HCT116 (cell line): ENCODE measurements around the gene TEX2. TPM values are rescaled to one million over a fixed set of nuclear protein-coding genes. Genes with fewer than 3 reads are reported as not detected.

ENCODE experiments used
- ATAC-seq: fragments of 200-7000 bp; cut with Tn5 transposase; 2 replicates; pipeline ENCODE4 v1.9.1; 2020; ENCODE audit warnings: mild to moderate bottlenecking, moderate library complexity
- BruUV-seq: library from RNA; stranded (reverse); fragments of 400-500 nt; replicated peaks from 2 replicates; lab custom pipeline; 2021; lab: Mats Ljungman, UMichigan
- CTCF ChIA-PET: fragments of 300-600 bp; sonication (Branson Sonifier 250); formaldehyde crosslinking; loops from one replicate; lab custom pipeline; 2021; ENCODE audit warnings: antibody characterized with exemption; lab: Charles Lee
- POLR2A ChIA-PET: fragments of 300-600, 350-600 bp; sonication (Branson Sonifier 250); formaldehyde crosslinking; loops from one replicate; lab custom pipeline; 2021; ENCODE audit warnings: antibody characterized with exemption; lab: Charles Lee
- RAD21 ChIA-PET, 2 experiments: fragments of 300-600 bp; sonication (Branson Sonifier 250); formaldehyde crosslinking; loops; one replicate each; lab custom pipeline; 2023; ENCODE audit warnings: low total read pairs in 2 of 2; ENCODE audit not compliant: uncharacterized antibody in 2 of 2, unreplicated experiment in 2 of 2, low non-redundant PET in 1 of 2; lab: Charles Lee
- DNase-seq: peaks from one replicate; pipeline ENCODE4 v3.0.0-alpha.2; 2010; ENCODE audit warnings: low read depth, low spot score
- H2AFZ ChIP-seq: fragments of 200-600 bp; shearing (Covaris generic), sonication (generic); 2 replicates; pipeline ENCODE4 v1.6.1; 2017; ENCODE audit warnings: low read depth, mixed run types, mixed read lengths, antibody characterized with exemption, low read length; ENCODE audit not compliant: poor library complexity, severe bottlenecking
- H3K27ac ChIP-seq: 2 replicates; pipeline ENCODE4 v1.5.1; 2012; ENCODE audit warnings: low read depth, low read length
- H3K27me3 ChIP-seq: fragments of 200-600 bp; sonication (generic); 2 replicates; pipeline ENCODE4 v1.6.1; 2016; ENCODE audit warnings: mixed run types, low read length, mixed read lengths; ENCODE audit not compliant: insufficient read depth
- H3K36me3 ChIP-seq, 2 experiments: fragments of 200-500 bp in 1 of 2; fragments of 200-600 bp in 1 of 2; sonication (Bioruptor generic) in 1 of 2; sonication (generic) in 1 of 2; 2 replicates each; pipeline versions ENCODE4 v1.5.1 to v1.6.1; 2014 to 2016; ENCODE audit warnings: low read length in 2 of 2, inconsistent platforms in 1 of 2, mixed read lengths in 1 of 2, mixed run types in 1 of 2; ENCODE audit not compliant: insufficient read depth in 2 of 2, control insufficient read depth in 1 of 2
- H3K4me1 ChIP-seq, 2 experiments: fragments of 200-600 bp in 1 of 2; sonication (generic) in 1 of 2; 2 replicates each; pipeline versions ENCODE4 v1.5.1 to v1.6.1; 2012 to 2017; ENCODE audit warnings: low read length in 2 of 2, inconsistent platforms in 1 of 2, mild to moderate bottlenecking in 1 of 2, mixed read lengths in 1 of 2, mixed run types in 1 of 2, moderate library complexity in 1 of 2; ENCODE audit not compliant: insufficient read depth in 2 of 2, control insufficient read depth in 1 of 2
- H3K4me2 ChIP-seq: fragments of 200-600 bp; sonication (generic); 2 replicates; pipeline ENCODE4 v1.6.1; 2017; ENCODE audit warnings: mixed run types, low read length, mixed read lengths
- H3K4me3 ChIP-seq, 2 experiments: fragments of 200-600 bp in 1 of 2; sonication (generic) in 1 of 2; replicated peaks in 1 of 2; 2 replicates each; pipeline ENCODE4 v1.5.1; 2011 to 2016; ENCODE audit warnings: low read length in 2 of 2, control low read depth in 1 of 2, low read depth in 1 of 2, mild to moderate bottlenecking in 1 of 2, mixed read lengths in 1 of 2, mixed run types in 1 of 2
- H3K79me2 ChIP-seq: fragments of 200-600 bp; sonication (generic); 2 replicates; pipeline ENCODE4 v1.6.1; 2017; ENCODE audit warnings: mild to moderate bottlenecking, mixed run types, low read length, moderate library complexity, mixed read lengths; ENCODE audit not compliant: insufficient read depth
- H3K9ac ChIP-seq: fragments of 200-600 bp; sonication (generic); 2 replicates; pipeline ENCODE4 v1.6.1; 2016; ENCODE audit warnings: low read length, mixed read lengths
- H3K9me2 ChIP-seq: fragments of 200-600 bp; sonication (generic), shearing (Covaris generic); 2 replicates; pipeline ENCODE4 v1.6.1; 2017; ENCODE audit warnings: mixed run types, mild to moderate bottlenecking, moderate library complexity; ENCODE audit not compliant: insufficient read depth
- H3K9me3 ChIP-seq, 2 experiments: fragments of 200-500 bp in 1 of 2; fragments of 200-600 bp in 1 of 2; sonication (Bioruptor generic) in 1 of 2; sonication (generic) in 1 of 2; 2 replicates each; pipeline ENCODE4 v1.6.1; 2014 to 2017; ENCODE audit warnings: low read length in 2 of 2, mixed read lengths in 2 of 2, inconsistent platforms in 1 of 2, low read depth in 1 of 2, mild to moderate bottlenecking in 1 of 2, mixed run types in 1 of 2, moderate library complexity in 1 of 2; ENCODE audit not compliant: control insufficient read depth in 1 of 2, insufficient read depth in 1 of 2
- H4K20me1 ChIP-seq: fragments of 200-600 bp; sonication (generic), shearing (Covaris generic); 2 replicates; pipeline ENCODE4 v1.6.1; 2017; ENCODE audit warnings: mixed run types, mild to moderate bottlenecking, moderate library complexity; ENCODE audit not compliant: insufficient read depth
- CBX3 ChIP-seq: IDR thresholded peaks from 2 replicates; pipeline ENCODE4 v1.6.1; 2012; ENCODE audit warnings: low read depth
- CEBPB ChIP-seq: IDR thresholded peaks from 2 replicates; pipeline ENCODE4 v1.6.1; 2012; ENCODE audit warnings: low read depth
- EGR1 ChIP-seq: IDR thresholded peaks from 2 replicates; pipeline ENCODE4 v1.6.1; 2012; ENCODE audit warnings: low read depth
- ELF1 ChIP-seq: IDR thresholded peaks from 2 replicates; pipeline ENCODE4 v1.6.1; 2012; ENCODE audit warnings: low read depth, borderline replicate concordance
- EZH2 ChIP-seq: fragments of 200-600 bp; sonication (generic); IDR thresholded peaks from 2 replicates; pipeline ENCODE4 v1.6.1; 2017; ENCODE audit warnings: antibody characterized with exemption, mixed run types
- EZH2phosphoT487 ChIP-seq: fragments of 200-600 bp; IDR thresholded peaks from 2 replicates; pipeline ENCODE4 v1.6.1; 2018; ENCODE audit warnings: antibody characterized with exemption, borderline replicate concordance
- JUND ChIP-seq: IDR thresholded peaks from 2 replicates; pipeline ENCODE4 v1.6.1; 2012
- POLR2A ChIP-seq: IDR thresholded peaks from 2 replicates; pipeline ENCODE4 v1.7.0; 2011; ENCODE audit warnings: borderline replicate concordance; ENCODE audit not compliant: insufficient read depth, insufficient read length; ENCODE audit errors: extremely low read depth
- POLR2AphosphoS5 ChIP-seq: IDR thresholded peaks from 2 replicates; pipeline ENCODE4 v1.6.1; 2011; ENCODE audit warnings: mild to moderate bottlenecking, low read depth, low read length, moderate library complexity
- RAD21 ChIP-seq: IDR thresholded peaks from 2 replicates; pipeline ENCODE4 v1.6.1; 2012; ENCODE audit warnings: low read depth, mild to moderate bottlenecking
- SIN3A ChIP-seq: IDR thresholded peaks from 2 replicates; pipeline ENCODE4 v1.6.1; 2012; ENCODE audit warnings: low read depth
- SRF ChIP-seq: IDR thresholded peaks from 2 replicates; pipeline ENCODE4 v1.6.1; 2012; ENCODE audit warnings: low read depth
- TCF7L2 ChIP-seq: IDR thresholded peaks from 2 replicates; pipeline ENCODE4 v1.7.0; 2011; ENCODE audit warnings: borderline replicate concordance, inconsistent platforms; ENCODE audit not compliant: insufficient read depth, insufficient read length; ENCODE audit errors: extremely low read depth
- YY1 ChIP-seq: IDR thresholded peaks from 2 replicates; pipeline ENCODE4 v1.6.1; 2011; ENCODE audit warnings: low read length, low read depth, moderate library complexity, mild to moderate bottlenecking; ENCODE audit not compliant: insufficient replicate concordance; ENCODE audit errors: extremely low read depth
- ZFX ChIP-seq: fragments of 450-650 bp; IDR thresholded peaks from 2 replicates; pipeline ENCODE4 v1.6.1; 2017
- intact Hi-C: fragments of 100-400 bp; cut with micrococcal nuclease; formaldehyde crosslinking; loops from 2 replicates; pipeline ENCODE4 v1.10.0; 2022
- total RNA-seq: library from RNA; stranded (reverse); gene quantifications from one replicate; pipeline ENCODE4 v1.2.1, GENCODE V29; 2021; ENCODE audit not compliant: unreplicated experiment
- TF ChIP-seq, protein P1 (sequence below): IDR thresholded peaks from 2 replicates; pipeline ENCODE4 v1.6.1; 2012
- TF ChIP-seq, protein P2 (sequence below): IDR thresholded peaks from 2 replicates; pipeline ENCODE4 v1.6.1; 2011; ENCODE audit warnings: mild to moderate bottlenecking, low read length, moderate library complexity; ENCODE audit not compliant: insufficient replicate concordance; ENCODE audit errors: extremely low read depth
- TF ChIP-seq, protein P3 (sequence below): IDR thresholded peaks from 2 replicates; pipeline ENCODE4 v1.6.1; 2012
- TF ChIP-seq, protein P4 (sequence below): IDR thresholded peaks from 2 replicates; pipeline ENCODE4 v1.6.1; 2012; ENCODE audit warnings: low read depth

The TEX2 gene
- total RNA-seq, 1 experiment from 2014 or later = 24.6 TPM

DNA sequence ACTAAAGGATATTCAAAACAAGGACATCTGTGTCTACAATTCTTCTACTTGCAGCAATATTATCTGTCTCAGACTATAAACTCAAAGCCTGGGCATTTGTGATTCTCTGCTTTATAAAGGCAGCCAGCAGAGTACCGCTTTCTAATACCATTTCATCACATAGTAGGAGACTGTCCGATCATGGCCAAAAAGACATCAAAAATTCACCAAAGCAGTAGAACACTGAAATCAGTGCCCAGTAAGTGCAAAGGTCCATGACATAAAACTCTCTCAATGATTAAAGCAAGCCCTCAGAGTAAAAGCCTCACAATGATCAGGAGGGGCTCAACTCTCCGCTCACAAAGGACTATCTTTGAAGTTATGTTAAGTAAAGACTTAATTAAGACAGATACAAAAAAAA is 156.1 kb downstream of the TEX2 start:
- Histone ChIP-seq H3K9me2 (no peaks in the 10 kb centered on the region), H4K20me1 (no peaks in the 10 kb centered on the region), H3K4me1 (peaks cover 24 to 46% of the 10 kb centered on the region in 2 experiments), H3K9ac (no peak overlapping the region), H3K9me3 (no peaks in the 10 kb centered on the region), H3K4me3 (no peak overlapping the region), H3K79me2 (peaks cover 9% of the 10 kb centered on the region; the same call in 1 of the 2 replicates), H3K4me2 (no peak overlapping the region), H2AFZ (no peak overlapping the region), H3K27ac (no peak overlapping the region), H3K27me3 (no peaks in the 10 kb centered on the region), H3K36me3 (no peaks in the 10 kb centered on the region)
- BruUV-seq = no TSS peak
- TF ChIP-seq POLR2AphosphoS5 = no peak
- no peak for TF ChIP-seq JUND
- no peak for TF ChIP-seq ELF1
- TF ChIP-seq, protein P1, sequence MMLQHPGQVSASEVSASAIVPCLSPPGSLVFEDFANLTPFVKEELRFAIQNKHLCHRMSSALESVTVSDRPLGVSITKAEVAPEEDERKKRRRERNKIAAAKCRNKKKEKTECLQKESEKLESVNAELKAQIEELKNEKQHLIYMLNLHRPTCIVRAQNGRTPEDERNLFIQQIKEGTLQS = no peak
- no peak for TF ChIP-seq SRF
- no peak for TF ChIP-seq TCF7L2
- no peak for TF ChIP-seq ZFX
- no peak for TF ChIP-seq EGR1
- no peak for TF ChIP-seq EZH2phosphoT487
- TF ChIP-seq RAD21 = no peak
- TF ChIP-seq CEBPB = no peak
- no peak for TF ChIP-seq YY1
- TF ChIP-seq, protein P2, sequence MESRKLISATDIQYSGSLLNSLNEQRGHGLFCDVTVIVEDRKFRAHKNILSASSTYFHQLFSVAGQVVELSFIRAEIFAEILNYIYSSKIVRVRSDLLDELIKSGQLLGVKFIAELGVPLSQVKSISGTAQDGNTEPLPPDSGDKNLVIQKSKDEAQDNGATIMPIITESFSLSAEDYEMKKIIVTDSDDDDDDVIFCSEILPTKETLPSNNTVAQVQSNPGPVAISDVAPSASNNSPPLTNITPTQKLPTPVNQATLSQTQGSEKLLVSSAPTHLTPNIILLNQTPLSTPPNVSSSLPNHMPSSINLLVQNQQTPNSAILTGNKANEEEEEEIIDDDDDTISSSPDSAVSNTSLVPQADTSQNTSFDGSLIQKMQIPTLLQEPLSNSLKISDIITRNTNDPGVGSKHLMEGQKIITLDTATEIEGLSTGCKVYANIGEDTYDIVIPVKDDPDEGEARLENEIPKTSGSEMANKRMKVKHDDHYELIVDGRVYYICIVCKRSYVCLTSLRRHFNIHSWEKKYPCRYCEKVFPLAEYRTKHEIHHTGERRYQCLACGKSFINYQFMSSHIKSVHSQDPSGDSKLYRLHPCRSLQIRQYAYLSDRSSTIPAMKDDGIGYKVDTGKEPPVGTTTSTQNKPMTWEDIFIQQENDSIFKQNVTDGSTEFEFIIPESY = no peak
- TF ChIP-seq POLR2A = no peak
- TF ChIP-seq CBX3 = no peak
- TF ChIP-seq, protein P3, sequence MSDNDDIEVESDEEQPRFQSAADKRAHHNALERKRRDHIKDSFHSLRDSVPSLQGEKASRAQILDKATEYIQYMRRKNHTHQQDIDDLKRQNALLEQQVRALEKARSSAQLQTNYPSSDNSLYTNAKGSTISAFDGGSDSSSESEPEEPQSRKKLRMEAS = no peak
- TF ChIP-seq, protein P4, sequence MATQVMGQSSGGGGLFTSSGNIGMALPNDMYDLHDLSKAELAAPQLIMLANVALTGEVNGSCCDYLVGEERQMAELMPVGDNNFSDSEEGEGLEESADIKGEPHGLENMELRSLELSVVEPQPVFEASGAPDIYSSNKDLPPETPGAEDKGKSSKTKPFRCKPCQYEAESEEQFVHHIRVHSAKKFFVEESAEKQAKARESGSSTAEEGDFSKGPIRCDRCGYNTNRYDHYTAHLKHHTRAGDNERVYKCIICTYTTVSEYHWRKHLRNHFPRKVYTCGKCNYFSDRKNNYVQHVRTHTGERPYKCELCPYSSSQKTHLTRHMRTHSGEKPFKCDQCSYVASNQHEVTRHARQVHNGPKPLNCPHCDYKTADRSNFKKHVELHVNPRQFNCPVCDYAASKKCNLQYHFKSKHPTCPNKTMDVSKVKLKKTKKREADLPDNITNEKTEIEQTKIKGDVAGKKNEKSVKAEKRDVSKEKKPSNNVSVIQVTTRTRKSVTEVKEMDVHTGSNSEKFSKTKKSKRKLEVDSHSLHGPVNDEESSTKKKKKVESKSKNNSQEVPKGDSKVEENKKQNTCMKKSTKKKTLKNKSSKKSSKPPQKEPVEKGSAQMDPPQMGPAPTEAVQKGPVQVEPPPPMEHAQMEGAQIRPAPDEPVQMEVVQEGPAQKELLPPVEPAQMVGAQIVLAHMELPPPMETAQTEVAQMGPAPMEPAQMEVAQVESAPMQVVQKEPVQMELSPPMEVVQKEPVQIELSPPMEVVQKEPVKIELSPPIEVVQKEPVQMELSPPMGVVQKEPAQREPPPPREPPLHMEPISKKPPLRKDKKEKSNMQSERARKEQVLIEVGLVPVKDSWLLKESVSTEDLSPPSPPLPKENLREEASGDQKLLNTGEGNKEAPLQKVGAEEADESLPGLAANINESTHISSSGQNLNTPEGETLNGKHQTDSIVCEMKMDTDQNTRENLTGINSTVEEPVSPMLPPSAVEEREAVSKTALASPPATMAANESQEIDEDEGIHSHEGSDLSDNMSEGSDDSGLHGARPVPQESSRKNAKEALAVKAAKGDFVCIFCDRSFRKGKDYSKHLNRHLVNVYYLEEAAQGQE = no peak
- no peak for TF ChIP-seq SIN3A
- no peak for TF ChIP-seq EZH2
- ATAC-seq (no peak), DNase-seq (no peak)
- ChIA-PET RAD21 (no interaction called here), POLR2A (interaction anchor here (1.1 kb wide), 1 partner anchor 19 kb away, joined by 3 read pairs; no protein-coding TSS in a partner anchor), CTCF (no interaction called here)
- intact Hi-C loops = no loop called here
